ENCODE data around the gene FAM236D.
"Not testable (repeated sequence)": the region's sequence is repeated elsewhere in the genome, so short reads cannot be mapped to it uniquely, and the experiment has no call there.

DNA sequence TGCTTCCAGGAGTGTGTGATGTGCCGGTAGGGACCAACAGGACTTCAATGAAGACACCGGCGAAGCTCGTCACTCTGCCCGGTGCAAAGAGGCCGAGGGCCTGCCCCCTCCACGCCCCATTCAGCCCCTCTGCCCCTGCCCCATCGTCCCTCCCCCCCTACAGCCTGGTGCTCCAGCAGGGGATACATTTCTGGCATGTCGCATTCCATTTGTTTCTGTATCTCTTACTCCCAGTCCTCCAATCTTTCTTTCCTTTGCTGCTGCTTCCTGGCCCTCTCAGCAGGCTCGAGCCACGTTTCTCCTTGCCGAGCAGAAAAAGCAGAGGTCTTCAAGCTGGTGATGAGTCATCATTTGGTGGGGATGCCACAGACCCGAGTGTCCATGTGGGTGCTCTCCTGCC lies at the start of gene FAM236D:
- TF ChIP-seq, protein P1, sequence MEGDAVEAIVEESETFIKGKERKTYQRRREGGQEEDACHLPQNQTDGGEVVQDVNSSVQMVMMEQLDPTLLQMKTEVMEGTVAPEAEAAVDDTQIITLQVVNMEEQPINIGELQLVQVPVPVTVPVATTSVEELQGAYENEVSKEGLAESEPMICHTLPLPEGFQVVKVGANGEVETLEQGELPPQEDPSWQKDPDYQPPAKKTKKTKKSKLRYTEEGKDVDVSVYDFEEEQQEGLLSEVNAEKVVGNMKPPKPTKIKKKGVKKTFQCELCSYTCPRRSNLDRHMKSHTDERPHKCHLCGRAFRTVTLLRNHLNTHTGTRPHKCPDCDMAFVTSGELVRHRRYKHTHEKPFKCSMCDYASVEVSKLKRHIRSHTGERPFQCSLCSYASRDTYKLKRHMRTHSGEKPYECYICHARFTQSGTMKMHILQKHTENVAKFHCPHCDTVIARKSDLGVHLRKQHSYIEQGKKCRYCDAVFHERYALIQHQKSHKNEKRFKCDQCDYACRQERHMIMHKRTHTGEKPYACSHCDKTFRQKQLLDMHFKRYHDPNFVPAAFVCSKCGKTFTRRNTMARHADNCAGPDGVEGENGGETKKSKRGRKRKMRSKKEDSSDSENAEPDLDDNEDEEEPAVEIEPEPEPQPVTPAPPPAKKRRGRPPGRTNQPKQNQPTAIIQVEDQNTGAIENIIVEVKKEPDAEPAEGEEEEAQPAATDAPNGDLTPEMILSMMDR (conservative IDR thresholded peaks at IDR 0.05 in 1 of 2, IDR thresholded peaks at IDR 0.05 in 1 of 2; ENCODE audit: low read depth in 1 of 2, low read length in 2 of 2) = not testable (repeated sequence)
- TF ChIP-seq EZH2 (IDR thresholded peaks at IDR 0.05; ENCODE audit: low read length, missing control alignments) = not testable (repeated sequence)

Measured in fibroblast of lung (primary cell).